Right lobe of liver (tissue), 6 donors: ENCODE results near the gene LGALS8. TPM values are rescaled to one million over a fixed set of nuclear protein-coding genes. Genes with fewer than 3 reads are reported as not detected.

Experiments used
- ATAC-seq, 4 donors: fragments of 200-7000 bp; cut with Tn5 transposase; one replicate each; pipeline ENCODE4 v1.9.1; 2020; ENCODE audit warnings: mild to moderate bottlenecking in 4 of 4, moderate library complexity in 4 of 4
- DNase-seq, 3 donors: peaks; one replicate each; pipeline ENCODE4 v3.0.0-alpha.2; 2020
- H3K27ac ChIP-seq, 3 donors: fragments of 200-600 bp; one replicate each; pipeline ENCODE4 v1.8.0; 2022
- H3K27me3 ChIP-seq, 2 donors: fragments of 200-600 bp; one replicate each; pipeline ENCODE4 v1.8.0; 2022
- H3K36me3 ChIP-seq, 4 donors: fragments of 200-600 bp; sonication (generic) in 1 of 4; one replicate each; pipeline versions ENCODE4 v1.5.1 to v1.8.0; 2017 to 2022; ENCODE audit warnings: control low read depth in 1 of 4
- H3K4me1 ChIP-seq, 4 donors: fragments of 200-600 bp; sonication (generic) in 1 of 4; one replicate each; pipeline versions ENCODE4 v1.5.1 to v1.8.0; 2017 to 2022; ENCODE audit warnings: control low read depth in 1 of 4
- H3K4me3 ChIP-seq, 3 donors: fragments of 200-600 bp; one replicate each; pipeline ENCODE4 v1.8.0; 2022
- H3K9me3 ChIP-seq, 4 donors: fragments of 200-600 bp; sonication (generic) in 1 of 4; one replicate each; pipeline versions ENCODE4 v1.5.1 to v1.8.0; 2017 to 2022; ENCODE audit warnings: control low read depth in 1 of 4
- POLR2A ChIP-seq: fragments of 450-650 bp; IDR thresholded peaks from one replicate; pipeline ENCODE4 v1.6.1; 2017; ENCODE audit warnings: antibody characterized with exemption, mild to moderate bottlenecking
- WGBS: methylation state at CpG from one replicate; pipeline ENCODE4 v1.1.6; 2018; ENCODE audit warnings: low coverage, low lambda C conversion rate; ENCODE audit not compliant: insufficient coverage; ENCODE audit errors: missing lambda C conversion rate; 5-methylcytosine and 5-hydroxymethylcytosine counted together
- intact Hi-C, 2 donors: fragments of 100-400 bp; cut with DNase I; formaldehyde crosslinking; loops; one replicate each; pipeline versions ENCODE4 v1.11.2 to v1.14.1; 2022
- long read RNA-seq: library from polyadenylated mRNA; unstranded; transcript quantifications from one replicate; pipeline ENCODE4 v2.0.0, GENCODE V29; 2019
- total RNA-seq, 6 experiments: library from RNA; depleted of rRNA in 2 of 6; stranded (reverse); fragments of >200 nt in 2 of 6; fragmentation: NEBNext Ultra II Directional in 3 of 6; extraction: Animal tissue kit (Norgen Biotek cat#: 25700) in 3 of 6; gene quantifications; one replicate each; pipeline versions ENCODE4 v1.1.0 to v1.2.4, GENCODE V29; 2016 to 2023
- TF ChIP-seq, protein P1 (sequence below), 4 donors: fragments of 200-600 bp in 3 of 4; fragments of 450-650 bp in 1 of 4; IDR thresholded peaks; one replicate each; pipeline versions ENCODE4 v1.5.1 to v1.8.0; 2016 to 2022; ENCODE audit warnings: antibody characterized with exemption in 4 of 4, mild to moderate bottlenecking in 2 of 4
- donor health status: DM: no; HTN: yes; CAD: no.
- donor health status: DM: no; HTN: no; CAD: no.
- donor health status: DM: no; HTN: no; CAD: no.
- donor health status: DM: no; HTN: yes; CAD: no.
- donor health status: DM: no; HTN: yes; CAD: no.

LGALS8 gene
- 10 to 100 TPM; 30.4 to 69.3 (median 42.3) TPM for total RNA-seq
- long read RNA-seq, full-length matches to known transcripts = 2 of 5 reads
- long read RNA-seq, partial matches to known transcripts = 0 of 5 reads
- long read RNA-seq, other reads (novel, unspliced or antisense) = 3 of 5 reads

DNA sequence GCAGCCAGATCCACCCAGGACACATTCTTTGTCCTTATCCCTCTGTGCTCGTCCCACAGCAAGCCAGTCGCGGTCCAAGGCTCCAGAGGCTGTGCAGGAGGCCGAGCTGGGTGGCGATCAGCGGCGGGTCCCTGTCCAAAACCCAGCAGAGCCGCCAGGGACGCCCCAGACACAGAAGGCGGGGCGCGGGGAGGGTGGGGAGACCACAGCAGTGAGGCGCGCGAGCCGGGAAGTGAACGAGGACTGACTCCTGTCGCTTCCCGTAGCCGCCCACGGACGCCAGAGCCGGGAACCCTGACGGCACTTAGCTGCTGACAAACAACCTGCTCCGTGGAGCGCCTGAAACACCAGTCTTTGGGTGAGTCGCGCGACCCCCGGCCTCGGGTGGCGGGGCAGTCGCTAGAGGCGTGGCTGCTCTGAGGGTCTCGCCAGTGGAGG, at the start of gene LGALS8:
Gene LGALS8, plus strand, starts transcription at position 279 of the 438 bp plus-strand sequence. CDS start 2,089 bp downstream, outside the sequence.
- H3K4me3 ChIP-seq = peak within 1 kb of the TSS; percentile 96 to 99 (median 96)
- H3K4me1 ChIP-seq = peaks cover 0 to 20% (median 2%) of the 10 kb centered on the region in 4 donors
- peak; percentile 92 to 93 (median 93) for DNase-seq
- peak; percentile 88 to 92 (median 90) for ATAC-seq
- H3K9me3 ChIP-seq = no peaks in the 10 kb centered on the region
- H3K27me3 ChIP-seq = no peaks in the 10 kb centered on the region
- peak within 1 kb of the TSS; percentile 85 to 99 (median 94) for H3K27ac ChIP-seq
- H3K36me3 ChIP-seq = peaks cover 0 to 23% (median 6%) of the 10 kb centered on the region in 4 donors
- intact Hi-C loops = no loop called here
- TF ChIP-seq POLR2A = peak; percentile 55
- TF ChIP-seq, protein P1, sequence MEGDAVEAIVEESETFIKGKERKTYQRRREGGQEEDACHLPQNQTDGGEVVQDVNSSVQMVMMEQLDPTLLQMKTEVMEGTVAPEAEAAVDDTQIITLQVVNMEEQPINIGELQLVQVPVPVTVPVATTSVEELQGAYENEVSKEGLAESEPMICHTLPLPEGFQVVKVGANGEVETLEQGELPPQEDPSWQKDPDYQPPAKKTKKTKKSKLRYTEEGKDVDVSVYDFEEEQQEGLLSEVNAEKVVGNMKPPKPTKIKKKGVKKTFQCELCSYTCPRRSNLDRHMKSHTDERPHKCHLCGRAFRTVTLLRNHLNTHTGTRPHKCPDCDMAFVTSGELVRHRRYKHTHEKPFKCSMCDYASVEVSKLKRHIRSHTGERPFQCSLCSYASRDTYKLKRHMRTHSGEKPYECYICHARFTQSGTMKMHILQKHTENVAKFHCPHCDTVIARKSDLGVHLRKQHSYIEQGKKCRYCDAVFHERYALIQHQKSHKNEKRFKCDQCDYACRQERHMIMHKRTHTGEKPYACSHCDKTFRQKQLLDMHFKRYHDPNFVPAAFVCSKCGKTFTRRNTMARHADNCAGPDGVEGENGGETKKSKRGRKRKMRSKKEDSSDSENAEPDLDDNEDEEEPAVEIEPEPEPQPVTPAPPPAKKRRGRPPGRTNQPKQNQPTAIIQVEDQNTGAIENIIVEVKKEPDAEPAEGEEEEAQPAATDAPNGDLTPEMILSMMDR (IDR thresholded peaks at IDR 0.05) = no peak
- WGBS = 0% methylated on average over 14 of the region's 35 CpGs

- Histone ChIP-seq H3K36me3 (no peaks in the 10 kb centered on the region), H3K27me3 (no peaks in the 10 kb centered on the region), H3K4me1 (no peaks in the 10 kb centered on the region), H3K27ac (no peak overlapping the region), H3K4me3 (no peak overlapping the region), H3K9me3 (no peaks in the 10 kb centered on the region)
- DNase-seq (peak in 1 of 3 donors; percentile 8), ATAC-seq (no peak)
- 88% methylated on average over 5 of the region's 5 CpGs for WGBS
- no peak for TF ChIP-seq POLR2A
- TF ChIP-seq, protein P1 (IDR thresholded peaks at IDR 0.05) = no peak
- intact Hi-C loops = no loop called here
Observed at GRCh38 chr1:236476019-236476418, 47.8 kb upstream of the LGALS8 start.

- intact Hi-C loops = loop anchor here in 1 of 2 donors (10.0 kb wide), 1 partner anchor 366 kb away; no protein-coding TSS in a partner anchor
- H3K36me3 ChIP-seq = no peaks in the 10 kb centered on the region
- no peak overlapping the region for H3K27ac ChIP-seq
- TF ChIP-seq, protein P1 (IDR thresholded peaks at IDR 0.05) = no peak
- no peak for TF ChIP-seq POLR2A
- WGBS = 58% methylated on average over 4 of the region's 5 CpGs
- no peak overlapping the region for H3K4me3 ChIP-seq
- ATAC-seq (no peak), DNase-seq (peak in 1 of 3 donors; percentile 15)
- no peaks in the 10 kb centered on the region for H3K9me3 ChIP-seq
- H3K27me3 ChIP-seq = no peaks in the 10 kb centered on the region
- H3K4me1 ChIP-seq = no peaks in the 10 kb centered on the region
Observed at GRCh38 chr1:236480758-236481436, 42.9 kb upstream of the LGALS8 start.

DNA sequence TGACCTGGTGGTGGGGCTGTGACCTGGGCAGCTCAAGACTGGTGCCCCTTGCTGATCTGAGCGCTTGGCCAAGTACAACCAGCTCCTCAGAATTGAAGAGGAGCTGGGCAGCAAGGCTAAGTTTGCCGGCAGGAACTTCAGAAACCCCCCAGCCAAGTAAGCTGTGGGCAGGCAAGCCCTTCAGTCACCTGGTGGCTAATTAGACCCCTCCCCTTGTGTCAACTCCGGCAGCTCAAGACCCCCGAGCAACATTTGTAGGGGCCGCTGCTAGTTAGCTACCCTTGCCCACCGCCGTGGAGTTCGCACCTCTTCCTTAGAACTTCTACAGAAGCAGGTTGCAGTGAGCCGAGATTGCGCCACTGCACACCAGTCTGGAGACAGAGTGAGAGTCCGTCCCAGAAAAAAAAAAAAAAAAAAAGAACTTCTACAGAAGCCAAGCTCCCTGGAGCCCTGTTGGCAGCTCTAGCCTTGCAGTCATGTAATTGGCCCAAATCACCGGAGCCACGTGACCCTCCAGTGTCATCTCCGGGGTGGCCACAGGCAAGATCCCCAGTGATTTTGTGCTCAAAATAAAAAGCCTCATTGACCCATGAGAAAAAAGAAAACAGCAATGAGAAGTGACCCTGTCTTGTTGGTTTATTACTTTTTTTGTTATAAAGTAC, 39.3 kb upstream of the LGALS8 start:
- WGBS = 76% methylated on average over 4 of the region's 14 CpGs
- Histone ChIP-seq H3K27me3 (no peaks in the 10 kb centered on the region), H3K4me3 (no peak overlapping the region), H3K4me1 (no peaks in the 10 kb centered on the region), H3K36me3 (no peaks in the 10 kb centered on the region), H3K9me3 (no peaks in the 10 kb centered on the region), H3K27ac (no peak overlapping the region)
- intact Hi-C loops = loop anchor here in 1 of 2 donors (10.0 kb wide), 1 partner anchor 370 kb away; no protein-coding TSS in a partner anchor
- DNase-seq (peak in 1 of 3 donors; percentile 30), ATAC-seq (no peak)
- TF ChIP-seq, protein P1 (IDR thresholded peaks at IDR 0.05) = no peak
- TF ChIP-seq POLR2A = no peak
